GM18505 (cell line): ENCODE measurements around the gene ZSCAN22.
"Not testable (repeated sequence)": the region's sequence is repeated elsewhere in the genome, so short reads cannot be mapped to it uniquely, and the experiment has no call there.

Experiments used
- ATAC-seq: cut with Tn5 transposase; IDR thresholded peaks from one replicate; pipeline ENCODE4 v1.9.1; 2021; ENCODE audit not compliant: unreplicated experiment
- POLR2A ChIP-seq: IDR thresholded peaks from 4 replicates; pipeline ENCODE4 v1.6.1; 2011; ENCODE audit warnings: borderline replicate concordance; ENCODE audit not compliant: insufficient read depth, insufficient read length; ENCODE audit errors: extremely low read depth

Gene ZSCAN22

GRCh38 chr19:58305065-58305931, 21.5 kb upstream of the ZSCAN22 start, which contains the start of gene ERVK3-1:
ERVK3-1 (plus strand) TSS chr19:58305377; CDS start chr19:58312169, 6,792 bp downstream.
- ATAC-seq = peak; percentile 98
- peak; percentile 97 for TF ChIP-seq POLR2A

- TF ChIP-seq POLR2A = no peak
- no peak for ATAC-seq
Observed at GRCh38 chr19:58305932-58306323, 20.9 kb upstream of the ZSCAN22 start.

GRCh38 chr19:58307736-58308135, 19.1 kb upstream of the ZSCAN22 start:
- TF ChIP-seq POLR2A = no peak
- ATAC-seq = no peak

GRCh38 chr19:58310685-58311084, 16.1 kb upstream of the ZSCAN22 start:
- ATAC-seq = not testable (repeated sequence)

GRCh38 chr19:58311345-58311865, 15.4 kb upstream of the ZSCAN22 start:
- ATAC-seq = no peak
- TF ChIP-seq POLR2A = no peak

- ATAC-seq = no peak
- TF ChIP-seq POLR2A = no peak
Observed at GRCh38 chr19:58315580-58315979, 11.2 kb upstream of the ZSCAN22 start.

GRCh38 chr19:58317476-58318072, 9.2 kb upstream of the ZSCAN22 start:
- no peak for ATAC-seq
- TF ChIP-seq POLR2A = no peak

- no peak for ATAC-seq
- TF ChIP-seq POLR2A = no peak
Observed at GRCh38 chr19:58318297-58318696, 8.5 kb upstream of the ZSCAN22 start.

GRCh38 chr19:58319241-58319640, 7.6 kb upstream of the ZSCAN22 start:
- ATAC-seq = no peak
- no peak for TF ChIP-seq POLR2A

GRCh38 chr19:58325311-58326022, 1.3 kb upstream of the ZSCAN22 start:
- no peak for ATAC-seq
- no peak for TF ChIP-seq POLR2A

GRCh38 chr19:58326501-58326913, 287 bp upstream of the ZSCAN22 start:
- ATAC-seq = no peak
- TF ChIP-seq POLR2A = no peak

- ATAC-seq = no peak
Observed at GRCh38 chr19:58328999-58329398, 2.2 kb downstream of the ZSCAN22 start.

GRCh38 chr19:58330458-58330857, 3.7 kb downstream of the ZSCAN22 start:
- ATAC-seq = no peak
- no peak for TF ChIP-seq POLR2A

More at GRCh38 chr19:58328999-58329398, 2.2 kb downstream of the ZSCAN22 start:
- no peak for TF ChIP-seq POLR2A
